ENCODE results near the gene EML5.

EML5 gene

DNA sequence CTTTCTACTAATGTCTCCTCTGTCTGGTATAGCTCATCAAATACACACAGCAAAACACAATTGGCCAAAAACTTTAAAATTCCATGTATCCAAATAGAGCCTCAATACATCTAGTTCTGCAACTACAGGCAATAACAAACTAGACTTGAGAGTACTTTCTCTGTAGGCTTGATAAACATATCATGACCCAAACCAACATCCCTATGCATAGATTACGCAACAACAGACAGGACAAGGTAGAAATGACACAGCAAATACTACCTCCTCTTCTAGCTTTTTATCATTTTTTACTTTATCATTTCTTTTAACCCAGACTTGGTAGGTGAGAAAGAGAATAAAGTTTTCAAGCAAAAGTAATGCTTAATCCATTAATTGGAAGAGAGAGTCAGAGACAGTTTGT lies 41.8 kb downstream of the EML5 start:
- Histone ChIP-seq H3K27me3 (ENCODE audit: control insufficient read depth, insufficient read depth, low read length) (no peaks in the 10 kb centered on the region), H3K9ac (ENCODE audit: low read length) (no peak overlapping the region), H3K4me3 (ENCODE audit: low read length) (no peak overlapping the region), H3K36me3 (ENCODE audit: control insufficient read depth, insufficient read depth, low read length) (no peaks in the 10 kb centered on the region), H3K9me3 (ENCODE audit: control insufficient read depth, low read length) (no peaks in the 10 kb centered on the region), H3K4me1 (ENCODE audit: control insufficient read depth, insufficient read depth, low read length) (no peaks in the 10 kb centered on the region)

DNA sequence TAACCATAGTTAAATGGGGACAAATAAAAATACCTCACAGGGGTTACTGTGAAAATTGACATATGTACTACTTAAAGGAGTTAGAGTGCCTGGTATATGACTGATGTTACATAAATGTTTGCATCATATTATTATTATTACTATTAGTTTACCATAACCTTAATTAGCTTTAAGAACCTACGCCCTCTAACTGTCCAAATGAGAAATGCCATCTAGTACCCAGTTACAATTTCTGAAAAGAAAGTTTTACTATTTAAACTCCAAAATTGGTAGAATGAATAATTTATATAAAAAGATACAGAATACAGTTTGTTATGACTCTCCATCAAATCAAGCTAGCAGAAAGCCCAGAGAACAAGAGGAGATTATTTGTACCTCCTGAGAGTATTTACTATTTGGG lies 42.3 kb downstream of the EML5 start:
- H3K4me3 ChIP-seq (ENCODE audit: low read length) = no peak overlapping the region
- no peaks in the 10 kb centered on the region for H3K27me3 ChIP-seq (ENCODE audit: control insufficient read depth, insufficient read depth, low read length)
- H3K36me3 ChIP-seq (ENCODE audit: control insufficient read depth, insufficient read depth, low read length) = no peaks in the 10 kb centered on the region
- no peaks in the 10 kb centered on the region for H3K9me3 ChIP-seq (ENCODE audit: control insufficient read depth, low read length)
- H3K9ac ChIP-seq (ENCODE audit: low read length) = no peak overlapping the region
- no peaks in the 10 kb centered on the region for H3K4me1 ChIP-seq (ENCODE audit: control insufficient read depth, insufficient read depth, low read length)

DNA sequence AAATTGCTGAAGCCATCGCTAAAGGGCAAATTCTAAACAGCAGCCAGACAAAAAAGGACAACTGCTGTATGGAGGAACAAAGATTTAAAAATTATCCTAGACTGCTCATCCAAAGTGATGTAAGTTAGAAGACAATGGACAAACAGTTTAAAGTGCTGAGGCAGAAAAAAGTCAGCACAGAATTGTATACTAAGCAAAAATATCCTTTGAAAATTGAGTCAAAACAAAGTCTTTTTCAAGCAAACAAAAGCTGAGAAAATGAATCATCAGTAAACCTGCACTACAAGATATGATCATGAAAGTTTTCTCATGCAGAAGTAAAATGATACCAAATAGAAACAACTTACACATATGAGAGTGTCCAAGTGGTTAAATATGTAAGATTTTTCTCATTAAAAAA lies 43.6 kb downstream of the EML5 start:
- Histone ChIP-seq H3K27me3 (ENCODE audit: control insufficient read depth, insufficient read depth, low read length) (no peaks in the 10 kb centered on the region), H3K9ac (ENCODE audit: low read length) (no peak overlapping the region), H3K4me1 (ENCODE audit: control insufficient read depth, insufficient read depth, low read length) (no peaks in the 10 kb centered on the region), H3K36me3 (ENCODE audit: control insufficient read depth, insufficient read depth, low read length) (no peaks in the 10 kb centered on the region), H3K4me3 (ENCODE audit: low read length) (no peak overlapping the region), H3K9me3 (ENCODE audit: control insufficient read depth, low read length) (no peaks in the 10 kb centered on the region)

DNA sequence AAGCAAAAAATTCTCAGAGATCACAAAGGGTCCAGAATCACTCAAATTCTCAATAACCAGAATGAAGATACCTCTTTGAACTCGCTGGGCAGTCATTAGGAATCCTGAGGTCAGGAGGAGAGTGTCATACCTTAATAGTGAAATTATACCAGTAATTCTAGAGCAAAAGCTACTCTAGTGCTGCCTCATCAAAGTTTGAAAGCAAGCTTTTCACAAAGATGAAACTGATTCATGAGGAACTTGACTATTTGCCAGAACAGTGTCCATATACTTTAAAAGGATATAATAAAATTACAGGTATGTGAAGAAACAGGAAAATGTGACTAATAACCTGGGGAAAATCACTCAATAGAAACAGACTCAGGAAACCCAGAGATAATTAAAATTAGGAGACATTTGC lies 44.5 kb downstream of the EML5 start:
- Histone ChIP-seq H3K4me1 (ENCODE audit: control insufficient read depth, insufficient read depth, low read length) (no peaks in the 10 kb centered on the region), H3K27me3 (ENCODE audit: control insufficient read depth, insufficient read depth, low read length) (no peaks in the 10 kb centered on the region), H3K4me3 (ENCODE audit: low read length) (no peak overlapping the region), H3K36me3 (ENCODE audit: control insufficient read depth, insufficient read depth, low read length) (no peaks in the 10 kb centered on the region), H3K9me3 (ENCODE audit: control insufficient read depth, low read length) (no peaks in the 10 kb centered on the region), H3K9ac (ENCODE audit: low read length) (no peak overlapping the region)

DNA sequence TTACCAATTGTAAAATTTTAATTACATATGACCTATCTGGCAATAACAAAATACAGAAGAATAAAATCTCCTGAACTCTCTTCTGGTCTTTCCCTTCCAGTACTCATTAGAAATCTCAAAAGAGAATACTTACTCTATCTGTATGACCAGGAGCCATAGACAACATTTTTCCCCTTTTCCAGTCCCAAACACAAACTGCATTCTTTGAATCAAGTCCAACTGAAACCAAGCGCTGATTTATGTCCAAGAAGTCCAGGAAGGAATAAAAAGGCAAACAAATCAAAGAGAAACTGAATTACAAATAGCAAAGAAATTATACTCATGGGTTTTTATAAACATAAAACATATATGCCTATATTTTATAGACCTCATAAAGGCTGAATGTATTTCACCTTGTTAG lies 46.7 kb downstream of the EML5 start:
- H3K27me3 ChIP-seq (ENCODE audit: control insufficient read depth, insufficient read depth, low read length) = no peaks in the 10 kb centered on the region
- no peaks in the 10 kb centered on the region for H3K9me3 ChIP-seq (ENCODE audit: control insufficient read depth, low read length)
- H3K4me3 ChIP-seq (ENCODE audit: low read length) = no peak overlapping the region
- no peaks in the 10 kb centered on the region for H3K36me3 ChIP-seq (ENCODE audit: control insufficient read depth, insufficient read depth, low read length)
- no peaks in the 10 kb centered on the region for H3K4me1 ChIP-seq (ENCODE audit: control insufficient read depth, insufficient read depth, low read length)
- no peak overlapping the region for H3K9ac ChIP-seq (ENCODE audit: low read length)

DNA sequence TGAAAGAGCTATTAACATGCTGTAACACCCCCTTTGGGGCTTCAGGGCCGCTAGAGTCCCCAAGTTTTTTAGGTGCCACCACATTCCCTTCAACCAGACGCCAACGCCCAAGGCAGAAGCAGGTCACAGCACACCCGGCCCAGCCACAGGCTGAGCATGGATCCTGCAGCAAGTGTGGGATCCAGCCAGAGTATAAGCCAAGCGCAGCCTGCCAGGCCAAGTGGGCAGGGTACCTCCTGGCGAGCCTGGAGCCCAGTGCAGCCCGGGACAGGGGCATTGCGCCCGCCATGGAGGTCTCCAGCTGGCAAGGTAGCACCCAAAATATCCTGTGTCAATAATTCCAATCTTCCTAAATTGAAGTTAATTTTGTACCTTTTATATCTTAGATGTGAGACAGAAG lies 55.5 kb downstream of the EML5 start:
- Histone ChIP-seq H3K36me3 (ENCODE audit: control insufficient read depth, insufficient read depth, low read length) (no peaks in the 10 kb centered on the region), H3K4me1 (ENCODE audit: control insufficient read depth, insufficient read depth, low read length) (no peaks in the 10 kb centered on the region), H3K4me3 (ENCODE audit: low read length) (no peak overlapping the region), H3K27me3 (ENCODE audit: control insufficient read depth, insufficient read depth, low read length) (no peaks in the 10 kb centered on the region), H3K9ac (ENCODE audit: low read length) (no peak overlapping the region), H3K9me3 (ENCODE audit: control insufficient read depth, low read length) (no peaks in the 10 kb centered on the region)

DNA sequence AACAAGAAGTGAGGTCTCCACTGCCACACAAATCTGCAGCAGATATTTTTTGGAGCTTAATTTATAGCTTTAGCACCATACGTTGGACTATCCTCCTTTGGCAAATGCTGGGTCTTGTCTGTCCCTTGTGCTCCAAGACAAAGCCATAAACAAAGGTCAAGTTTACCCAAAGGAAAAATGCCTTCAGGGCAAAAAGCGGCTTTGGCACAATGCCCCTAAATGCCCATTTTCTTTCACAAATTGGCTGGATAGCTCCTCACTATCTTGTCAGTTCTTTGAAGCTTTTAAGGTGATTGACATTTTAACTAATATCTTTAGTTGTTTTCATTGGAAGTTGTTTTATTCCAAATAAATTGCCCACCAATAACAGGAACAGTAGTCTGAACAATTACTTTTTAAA lies 59.6 kb downstream of the EML5 start:
- Histone ChIP-seq H3K36me3 (ENCODE audit: control insufficient read depth, insufficient read depth, low read length) (no peaks in the 10 kb centered on the region), H3K9me3 (ENCODE audit: control insufficient read depth, low read length) (no peaks in the 10 kb centered on the region), H3K4me1 (ENCODE audit: control insufficient read depth, insufficient read depth, low read length) (no peaks in the 10 kb centered on the region), H3K27me3 (ENCODE audit: control insufficient read depth, insufficient read depth, low read length) (no peaks in the 10 kb centered on the region), H3K4me3 (ENCODE audit: low read length) (no peak overlapping the region), H3K9ac (ENCODE audit: low read length) (no peak overlapping the region)

DNA sequence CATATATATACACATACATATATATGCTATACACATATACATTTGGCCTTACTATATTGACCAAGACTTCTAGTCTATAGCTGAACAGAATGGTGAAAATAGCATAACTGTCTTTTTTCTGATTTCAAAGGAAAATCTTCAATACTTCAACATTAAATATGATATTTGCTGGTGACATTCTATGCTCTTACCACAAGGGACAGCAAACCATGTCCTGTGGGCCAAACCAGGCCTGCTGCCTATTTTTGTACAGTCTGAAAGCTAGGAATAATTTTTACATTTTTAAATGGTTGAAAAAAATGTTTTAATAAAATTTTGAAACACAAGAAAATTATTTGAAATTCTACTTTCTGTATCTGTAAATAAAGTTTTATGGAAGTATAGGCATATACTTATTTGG lies 63.6 kb downstream of the EML5 start:
- Histone ChIP-seq H3K4me1 (ENCODE audit: control insufficient read depth, insufficient read depth, low read length) (no peaks in the 10 kb centered on the region), H3K9ac (ENCODE audit: low read length) (no peak overlapping the region), H3K27me3 (ENCODE audit: control insufficient read depth, insufficient read depth, low read length) (no peaks in the 10 kb centered on the region), H3K4me3 (ENCODE audit: low read length) (no peak overlapping the region), H3K9me3 (ENCODE audit: control insufficient read depth, low read length) (no peaks in the 10 kb centered on the region), H3K36me3 (ENCODE audit: control insufficient read depth, insufficient read depth, low read length) (no peaks in the 10 kb centered on the region)

DNA sequence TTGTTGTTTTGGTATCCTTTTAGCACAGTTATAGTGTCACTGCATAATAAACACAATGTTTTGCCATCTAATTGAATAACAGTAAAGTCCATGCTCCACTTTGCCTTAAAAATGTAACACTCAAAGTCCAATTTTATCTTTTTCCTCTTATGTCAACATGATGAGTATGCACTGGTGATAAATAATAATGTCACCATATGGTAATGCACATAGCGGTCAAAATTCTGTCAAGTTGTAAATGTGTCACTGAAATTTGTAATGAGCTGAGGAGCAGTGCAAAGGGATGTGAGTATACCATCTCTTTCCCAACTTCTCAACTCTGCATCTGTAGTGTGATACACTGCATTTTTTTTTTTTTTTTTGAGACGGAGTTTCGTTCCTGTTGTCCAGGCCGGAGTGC lies 65.7 kb downstream of the EML5 start:
- H3K9me3 ChIP-seq (ENCODE audit: control insufficient read depth, low read length) = no peaks in the 10 kb centered on the region
- H3K4me3 ChIP-seq (ENCODE audit: low read length) = no peak overlapping the region
- no peaks in the 10 kb centered on the region for H3K36me3 ChIP-seq (ENCODE audit: control insufficient read depth, insufficient read depth, low read length)
- no peaks in the 10 kb centered on the region for H3K4me1 ChIP-seq (ENCODE audit: control insufficient read depth, insufficient read depth, low read length)
- H3K9ac ChIP-seq (ENCODE audit: low read length) = no peak overlapping the region
- no peaks in the 10 kb centered on the region for H3K27me3 ChIP-seq (ENCODE audit: control insufficient read depth, insufficient read depth, low read length)

DNA sequence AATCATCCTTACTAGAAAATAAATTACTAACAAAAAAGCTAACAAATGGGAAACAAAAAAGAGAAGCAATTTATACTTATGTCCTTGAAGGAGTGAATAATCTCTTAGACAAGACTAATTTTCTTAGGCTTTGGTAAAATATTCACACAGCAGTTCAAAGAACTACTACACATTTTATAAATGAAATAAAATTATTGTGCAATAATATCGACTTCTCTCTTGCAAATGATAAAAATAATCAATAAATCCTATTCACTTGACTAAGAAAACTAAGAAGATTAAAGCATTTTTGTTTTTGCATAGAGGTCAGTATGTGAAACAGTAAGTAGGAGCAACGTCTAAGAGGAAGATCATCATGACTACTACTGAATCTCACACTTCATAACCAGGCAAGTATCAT lies 82.0 kb downstream of the EML5 start:
- H3K9me3 ChIP-seq (ENCODE audit: control insufficient read depth, low read length) = no peaks in the 10 kb centered on the region
- no peaks in the 10 kb centered on the region for H3K27me3 ChIP-seq (ENCODE audit: control insufficient read depth, insufficient read depth, low read length)
- H3K36me3 ChIP-seq (ENCODE audit: control insufficient read depth, insufficient read depth, low read length) = no peaks in the 10 kb centered on the region
- H3K9ac ChIP-seq (ENCODE audit: low read length) = no peak overlapping the region
- H3K4me3 ChIP-seq (ENCODE audit: low read length) = no peak overlapping the region
- H3K4me1 ChIP-seq (ENCODE audit: control insufficient read depth, insufficient read depth, low read length) = no peaks in the 10 kb centered on the region

DNA sequence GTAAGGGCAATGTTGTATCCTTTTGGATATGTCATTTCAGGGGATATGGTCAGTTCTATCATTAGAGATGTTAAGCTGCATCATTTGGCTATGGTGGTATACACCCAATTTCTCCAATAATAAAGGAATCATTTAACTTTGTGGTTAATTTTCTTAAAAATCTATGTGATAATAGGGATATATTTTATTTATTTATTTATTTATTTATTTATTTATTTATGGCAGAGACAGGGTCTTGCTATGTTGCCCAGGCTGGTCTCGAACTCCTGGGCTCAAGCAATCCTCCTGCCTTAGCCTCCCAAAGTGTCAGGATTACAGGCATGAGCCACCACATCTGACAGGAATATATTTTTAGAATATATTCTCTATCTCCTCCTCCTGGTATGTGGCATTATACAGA lies 85.7 kb downstream of the EML5 start:
- H3K9ac ChIP-seq (ENCODE audit: low read length) = no peak overlapping the region
- H3K36me3 ChIP-seq (ENCODE audit: control insufficient read depth, insufficient read depth, low read length) = no peaks in the 10 kb centered on the region
- no peaks in the 10 kb centered on the region for H3K9me3 ChIP-seq (ENCODE audit: control insufficient read depth, low read length)
- H3K4me1 ChIP-seq (ENCODE audit: control insufficient read depth, insufficient read depth, low read length) = no peaks in the 10 kb centered on the region
- no peaks in the 10 kb centered on the region for H3K27me3 ChIP-seq (ENCODE audit: control insufficient read depth, insufficient read depth, low read length)
- H3K4me3 ChIP-seq (ENCODE audit: low read length) = no peak overlapping the region

DNA sequence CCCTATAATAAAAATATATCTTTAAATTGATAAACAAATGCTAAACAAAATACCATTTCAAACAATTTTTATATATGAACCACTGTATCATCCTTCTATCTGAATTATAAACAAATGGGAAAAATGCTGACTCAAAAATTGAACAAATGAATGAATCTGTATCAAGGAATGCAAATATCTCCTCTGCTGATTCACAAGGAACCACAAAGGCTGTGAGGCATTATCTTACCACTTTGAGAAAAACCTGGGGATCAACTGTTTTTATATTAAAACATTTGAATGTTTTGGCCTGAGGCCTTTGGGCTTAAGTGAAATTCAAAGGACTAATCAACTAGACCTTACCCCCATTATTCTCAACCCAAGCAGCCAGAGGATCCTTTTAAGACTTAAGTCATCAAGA lies 86.3 kb downstream of the EML5 start:
- no peaks in the 10 kb centered on the region for H3K4me1 ChIP-seq (ENCODE audit: control insufficient read depth, insufficient read depth, low read length)
- no peaks in the 10 kb centered on the region for H3K36me3 ChIP-seq (ENCODE audit: control insufficient read depth, insufficient read depth, low read length)
- peaks cover 3% of the 10 kb centered on the region for H3K27me3 ChIP-seq (ENCODE audit: control insufficient read depth, insufficient read depth, low read length)
- no peak overlapping the region for H3K9ac ChIP-seq (ENCODE audit: low read length)
- no peaks in the 10 kb centered on the region for H3K9me3 ChIP-seq (ENCODE audit: control insufficient read depth, low read length)
- no peak overlapping the region for H3K4me3 ChIP-seq (ENCODE audit: low read length)

DNA sequence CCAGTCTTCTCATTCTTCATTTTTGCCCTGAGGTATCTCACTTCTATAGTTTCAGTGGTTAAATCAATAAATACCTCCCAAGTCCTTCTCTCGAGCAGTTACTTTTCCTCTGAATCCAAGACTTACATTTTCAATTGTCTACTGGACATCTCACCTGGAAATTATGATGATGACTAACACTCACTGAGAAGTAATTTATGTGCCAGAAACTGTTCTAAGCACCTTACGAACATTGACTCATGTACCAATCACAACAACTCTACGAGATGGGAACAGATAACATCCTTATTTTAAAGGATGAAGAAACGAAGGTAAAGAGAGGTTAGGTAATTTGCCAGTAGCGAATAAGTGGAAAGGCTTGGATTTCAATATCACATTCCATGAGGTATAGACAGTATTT lies 94.1 kb downstream of the EML5 start:
- Histone ChIP-seq H3K4me1 (ENCODE audit: control insufficient read depth, insufficient read depth, low read length) (no peaks in the 10 kb centered on the region), H3K9me3 (ENCODE audit: control insufficient read depth, low read length) (no peaks in the 10 kb centered on the region), H3K4me3 (ENCODE audit: low read length) (no peak overlapping the region), H3K36me3 (ENCODE audit: control insufficient read depth, insufficient read depth, low read length) (no peaks in the 10 kb centered on the region), H3K9ac (ENCODE audit: low read length) (no peak overlapping the region), H3K27me3 (ENCODE audit: control insufficient read depth, insufficient read depth, low read length) (peaks cover 9% of the 10 kb centered on the region)

Data from mucosa of stomach (tissue), 1 donor.